NCI-H1436 treated with DMSO at 0.1 percent for 48 hours (cell line): ENCODE measurements around the gene SHC1.

Source experiments
- DNase-seq: peaks from one replicate; lab custom pipeline; 2025; lab: John Stamatoyannopoulos, UW

Gene SHC1

DNA sequence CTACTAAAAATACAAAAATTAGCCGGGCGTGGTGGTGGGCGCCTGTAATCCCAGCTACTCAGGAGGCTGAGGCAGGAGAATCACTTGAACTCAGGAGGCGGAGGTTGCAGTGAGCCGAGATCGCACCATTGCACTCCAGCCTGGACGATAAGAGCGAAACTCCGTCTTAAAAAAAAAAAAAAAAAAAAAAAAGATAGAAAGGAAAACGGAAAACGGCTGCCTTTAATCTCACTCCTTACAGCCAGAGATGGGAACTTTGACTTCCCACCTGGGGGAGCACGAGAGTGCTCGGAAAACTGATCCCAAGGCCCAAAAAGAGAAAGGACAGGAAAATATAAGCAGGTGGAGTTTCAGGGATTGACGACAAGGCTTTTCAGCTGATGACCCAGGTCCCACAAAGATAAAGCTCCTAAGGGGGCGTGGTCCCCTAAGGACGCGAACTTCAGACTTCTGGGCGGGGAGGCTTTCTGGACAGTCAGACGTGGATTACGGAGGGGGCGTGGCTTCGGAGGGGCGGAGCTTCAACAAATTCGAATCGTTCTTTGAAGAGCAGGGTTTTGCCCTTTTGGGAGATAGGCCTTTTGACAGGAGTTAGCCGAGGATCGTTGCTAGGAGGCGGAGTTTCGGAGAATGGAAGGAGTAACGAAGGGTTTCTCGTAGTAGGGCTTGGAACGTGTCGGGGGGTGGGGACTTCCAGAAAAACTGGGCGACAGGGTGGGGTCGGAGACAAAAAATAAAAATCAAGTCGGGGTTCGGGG, 3.0 kb upstream of the SHC1 start:
- DNase-seq, result peak; percentile 70

GRCh38 chr1:154972517-154973343, 2.2 kb upstream of the SHC1 start:
- DNase-seq, result no peak

DNA sequence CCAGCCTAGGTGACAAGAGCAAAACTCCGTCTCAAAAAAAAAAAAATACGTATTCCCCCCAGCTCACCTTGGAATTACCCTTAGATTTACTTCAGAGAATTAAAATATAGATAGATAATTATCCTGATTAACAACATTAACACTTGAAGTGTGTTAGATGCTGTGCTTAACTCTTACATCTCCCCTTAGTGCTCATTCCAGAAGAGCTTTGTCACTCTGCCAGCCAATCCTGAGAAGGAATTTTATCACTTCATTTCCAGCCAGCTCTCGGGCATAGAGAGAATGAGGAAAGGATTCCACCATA, 1.6 kb upstream of the SHC1 start:
- DNase-seq, result no peak

- no peak for DNase-seq
Observed at GRCh38 chr1:154971341-154971998, 923 bp upstream of the SHC1 start.

DNA sequence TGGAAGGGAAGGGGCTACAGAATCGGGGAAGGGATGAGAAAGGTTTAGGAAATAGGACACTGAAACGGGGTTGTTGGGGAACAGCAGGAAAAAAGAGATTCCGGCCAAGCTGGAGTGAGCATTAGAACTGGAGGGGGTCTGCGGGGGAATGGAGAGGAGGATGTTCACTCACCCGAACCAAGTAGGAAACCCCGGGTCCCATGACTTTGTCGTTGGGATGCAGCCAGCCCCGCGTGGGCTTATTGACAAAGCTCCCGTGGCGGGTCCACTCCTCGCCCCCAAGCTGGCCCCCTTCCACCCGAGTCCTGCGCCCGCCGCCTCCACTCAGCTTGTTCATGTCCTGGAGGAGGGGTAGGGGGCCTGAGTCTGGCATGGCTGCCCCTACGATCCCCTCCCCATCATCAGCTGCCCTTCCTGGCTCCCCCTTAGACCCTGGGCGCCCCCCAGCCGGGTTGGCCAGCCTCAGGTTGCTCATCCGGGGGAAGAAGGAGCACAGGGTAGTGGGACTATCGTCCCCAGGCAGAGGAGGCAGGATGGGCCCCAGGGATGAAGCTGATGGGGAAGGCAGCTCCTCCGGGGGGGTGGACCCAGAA, 591 bp downstream of the SHC1 start:
- no peak for DNase-seq

- no peak for DNase-seq
Observed at GRCh38 chr1:154969246-154969645, 1.3 kb downstream of the SHC1 start.

DNA sequence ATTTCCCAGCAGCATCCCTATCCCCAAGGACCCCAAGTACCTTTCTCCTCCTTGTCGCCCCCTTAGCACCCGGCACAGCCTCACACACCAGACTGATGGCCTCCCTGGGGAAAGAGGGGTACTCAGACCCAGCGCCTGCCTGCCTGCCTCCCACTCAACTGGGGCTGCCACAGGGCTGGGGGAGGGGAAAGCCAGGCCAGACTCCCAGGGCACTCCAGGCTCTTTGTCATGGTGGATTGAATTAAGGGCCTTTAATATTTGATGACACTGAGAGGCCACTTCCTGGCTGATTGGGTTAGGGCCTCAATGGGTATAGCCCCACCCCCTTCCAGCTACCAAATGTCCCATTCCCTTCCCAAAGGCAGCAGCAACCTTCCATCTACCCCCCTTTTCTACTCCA, 1.8 kb downstream of the SHC1 start:
- DNase-seq, result no peak

DNA sequence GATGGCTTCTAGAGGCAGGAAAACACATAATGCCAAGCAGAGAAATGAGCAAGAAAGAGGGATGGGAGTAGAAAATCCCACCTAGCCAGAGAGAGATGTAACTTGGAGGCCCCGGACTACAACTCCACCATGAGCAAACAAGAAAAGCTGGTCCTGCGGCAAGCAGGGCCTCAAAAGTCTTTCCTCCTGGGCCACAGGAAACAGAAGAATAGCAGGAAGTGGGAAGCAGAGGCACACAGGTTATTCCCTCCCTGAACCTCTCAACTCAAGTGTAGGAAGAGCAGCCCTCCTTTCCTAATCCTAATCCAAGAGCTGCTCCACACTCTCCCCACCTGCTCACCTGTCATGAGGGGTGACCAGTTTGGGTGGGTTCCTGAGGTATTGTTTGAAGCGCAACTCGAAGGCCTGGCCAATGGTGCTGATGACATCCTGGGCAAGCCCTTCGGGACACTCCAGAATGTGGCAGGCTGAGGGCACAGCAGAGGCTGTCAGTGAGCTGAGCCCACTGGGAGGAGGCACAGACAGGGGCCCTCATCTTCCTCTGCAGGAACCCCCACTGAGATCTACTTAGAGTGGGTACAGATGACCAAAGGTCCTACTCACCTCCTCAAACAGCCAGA, 3.1 kb downstream of the SHC1 start:
- no peak for DNase-seq

DNA sequence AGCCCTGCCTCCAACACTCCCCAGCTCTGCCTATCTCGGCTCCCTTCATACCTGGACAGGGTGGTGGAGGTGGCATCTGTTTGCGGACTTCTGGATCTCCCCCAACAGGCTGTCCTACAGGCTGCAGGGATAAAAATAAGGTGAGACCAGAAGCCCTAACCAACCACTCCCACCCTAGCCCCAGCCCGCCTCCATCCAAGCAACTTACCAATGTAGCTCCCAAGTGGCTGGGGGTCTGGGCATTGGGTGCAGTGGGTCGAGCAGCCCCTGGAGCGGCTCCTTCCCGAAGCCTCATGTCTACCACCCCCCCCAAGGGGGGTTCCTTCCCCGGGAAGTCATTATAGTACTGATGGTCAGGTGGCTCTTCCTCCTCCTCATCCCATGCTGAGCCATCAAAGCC, 4.4 kb downstream of the SHC1 start:
- no peak for DNase-seq

GRCh38 chr1:154964359-154964758, 6.2 kb downstream of the SHC1 start:
- DNase-seq, result no peak

DNA sequence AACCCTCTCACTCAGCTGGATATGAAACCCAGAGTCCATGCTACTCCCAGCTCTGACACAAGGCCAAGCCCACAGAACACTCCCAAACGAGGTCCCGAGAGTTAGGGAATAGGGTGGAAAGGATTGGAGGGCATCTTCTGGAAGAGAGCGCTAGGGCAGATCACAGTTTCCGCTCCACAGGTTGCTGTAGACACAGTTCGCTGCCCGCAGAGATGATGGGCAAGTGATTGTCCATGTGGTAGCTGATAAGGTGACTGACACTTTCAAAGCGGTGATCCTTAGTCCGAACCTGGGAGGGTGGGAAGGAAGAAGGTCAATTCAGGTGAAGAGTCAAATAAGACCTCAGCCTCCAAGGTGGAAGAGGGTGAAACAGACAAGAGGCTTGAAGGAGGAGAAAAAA, 6.9 kb downstream of the SHC1 start:
- no peak for DNase-seq

DNA sequence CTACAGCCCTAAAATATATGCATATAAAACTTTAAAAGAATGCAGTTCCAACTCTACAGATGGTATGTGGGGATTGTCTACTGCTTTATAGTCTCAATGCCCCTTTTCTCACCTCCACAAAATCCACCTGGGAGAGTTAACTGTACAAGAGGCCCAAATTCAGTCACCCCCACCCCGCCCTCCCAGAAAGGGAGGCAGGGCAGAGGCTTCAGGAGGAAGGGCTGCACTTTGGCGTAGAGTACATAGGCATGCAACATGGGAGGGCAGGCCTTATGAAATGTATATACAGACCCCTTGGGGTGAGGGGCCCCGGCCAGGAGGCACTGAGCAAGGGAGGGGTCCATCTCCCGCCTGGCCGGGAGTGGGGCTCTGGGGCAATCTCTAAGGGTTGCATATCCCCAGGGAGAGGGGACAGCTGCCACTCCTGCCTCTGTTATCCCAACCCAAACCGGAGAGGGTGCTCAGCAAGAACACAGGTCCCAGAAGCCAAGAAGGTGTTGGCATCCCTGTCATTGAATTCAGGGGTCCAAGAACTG, 7.7 kb downstream of the SHC1 start:
- DNase-seq, result no peak

GRCh38 chr1:154962156-154962749, 8.3 kb downstream of the SHC1 start:
- DNase-seq, result no peak

DNA sequence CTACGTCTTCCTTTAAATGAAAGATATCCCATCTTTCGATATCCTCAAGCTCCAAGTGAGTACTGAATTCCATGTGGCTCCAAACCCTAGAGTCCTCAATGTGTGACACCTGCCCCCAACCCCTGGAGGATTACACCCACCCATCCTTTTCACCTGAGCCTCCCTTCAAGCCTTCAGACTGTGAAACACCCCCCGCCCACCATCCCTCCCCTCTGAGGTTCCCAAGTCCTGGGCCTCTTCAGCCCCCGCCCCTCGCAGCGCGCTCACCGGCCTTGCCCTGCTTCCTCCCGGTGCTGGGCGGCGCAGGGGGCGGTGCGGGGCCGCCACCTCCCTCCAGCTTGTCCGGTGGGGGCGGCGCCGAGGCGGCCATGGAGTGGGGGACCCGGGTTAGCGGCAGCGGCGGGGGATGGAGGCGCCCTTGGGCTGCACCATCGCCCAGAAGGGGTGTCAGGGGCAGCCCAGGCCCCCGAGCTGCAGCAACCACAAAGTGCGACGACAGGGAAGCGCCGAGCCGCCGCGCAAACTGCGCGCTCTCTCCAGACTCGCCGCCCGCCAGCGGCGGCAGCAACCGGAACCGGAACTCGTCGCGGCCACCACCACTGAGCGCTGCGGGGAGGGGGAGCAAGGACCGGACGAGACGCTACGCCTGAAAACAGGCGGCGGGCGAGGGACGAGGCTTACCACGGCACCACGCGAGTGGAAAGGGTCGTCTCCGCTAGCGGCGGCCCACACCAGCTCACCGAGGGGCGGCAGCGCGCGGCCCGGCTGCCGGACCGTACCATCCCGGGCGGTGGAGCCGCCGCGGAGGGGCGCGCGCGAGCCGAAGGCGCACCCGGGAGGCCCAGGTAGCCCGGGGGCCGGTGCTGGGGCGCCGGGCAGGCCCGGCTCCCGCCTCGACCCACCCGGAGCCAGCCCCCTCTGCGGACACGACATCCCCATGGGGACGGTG, 9.1 kb downstream of the SHC1 start, which contains the start of gene PYGO2:
PYGO2 (minus strand) TSS at position 576 of the 949 bp plus-strand sequence; CDS start at position 370, 206 bp downstream.
- no peak for DNase-seq

GRCh38 chr1:154960446-154961136, 10.0 kb downstream of the SHC1 start:
- DNase-seq, result no peak

DNA sequence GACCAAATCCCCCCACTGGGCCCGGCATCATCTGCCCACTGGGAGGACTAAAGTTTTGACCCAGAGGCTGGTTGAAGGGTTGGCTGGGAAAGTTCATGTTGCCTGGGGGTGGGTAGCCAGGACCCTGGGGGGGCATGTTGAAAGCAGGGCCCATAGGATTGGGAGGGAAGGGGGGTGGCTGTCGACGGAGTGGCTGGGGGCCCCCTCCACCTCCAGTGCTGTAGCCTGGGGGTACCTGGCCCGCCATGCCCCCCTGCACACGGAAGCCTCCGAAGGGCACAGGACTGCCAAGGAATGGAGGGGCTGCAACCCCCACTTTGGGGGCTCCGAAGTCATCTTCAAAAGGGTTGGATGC, 11.1 kb downstream of the SHC1 start:
- DNase-seq, result no peak

DNA sequence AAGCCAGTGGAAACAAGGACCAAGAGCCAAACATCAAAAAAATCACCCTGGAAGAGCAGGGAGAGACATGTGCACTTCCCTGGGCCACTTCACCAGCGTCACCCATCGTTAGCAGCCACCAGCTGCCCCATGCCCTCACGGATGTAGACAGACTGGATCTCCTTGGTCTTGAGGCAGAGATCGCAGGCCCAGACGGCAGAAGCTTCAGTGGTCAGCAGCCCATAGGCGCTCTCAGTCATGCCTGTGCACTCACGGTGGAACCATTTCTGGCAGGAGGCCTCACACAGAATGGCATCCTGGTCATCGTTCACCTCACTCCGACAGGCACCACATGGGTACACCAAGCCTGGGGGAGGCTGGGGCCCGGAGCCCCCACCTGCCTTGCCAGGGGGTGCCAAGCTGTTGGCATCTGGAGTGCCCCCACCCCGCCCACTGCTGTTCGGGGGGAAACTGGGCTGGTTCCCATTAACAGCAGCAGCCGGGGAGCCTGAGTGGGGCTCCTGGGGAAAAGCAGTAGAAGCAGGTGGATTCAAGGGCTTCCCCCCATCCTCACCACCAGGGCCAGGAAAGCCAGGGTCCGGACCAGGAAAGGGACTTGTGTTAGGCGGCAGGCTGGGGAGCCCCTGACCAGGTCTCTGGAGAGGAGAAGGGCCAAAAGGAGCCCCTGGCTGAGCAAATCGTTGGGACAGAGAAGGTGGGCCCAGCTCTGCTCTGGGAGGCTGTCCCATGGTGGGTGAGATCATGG, 11.7 kb downstream of the SHC1 start:
- DNase-seq, result no peak

- no peak for DNase-seq
Observed at GRCh38 chr1:154958036-154958435, 12.5 kb downstream of the SHC1 start.

- DNase-seq, result no peak
Observed at GRCh38 chr1:154957091-154957657, 13.4 kb downstream of the SHC1 start.
